ENCODE measurements around the gene ALAD.
"Not testable (repeated sequence)": the region's sequence is repeated elsewhere in the genome, so short reads cannot be mapped to it uniquely, and the experiment has no call there.

ALAD gene

DNA sequence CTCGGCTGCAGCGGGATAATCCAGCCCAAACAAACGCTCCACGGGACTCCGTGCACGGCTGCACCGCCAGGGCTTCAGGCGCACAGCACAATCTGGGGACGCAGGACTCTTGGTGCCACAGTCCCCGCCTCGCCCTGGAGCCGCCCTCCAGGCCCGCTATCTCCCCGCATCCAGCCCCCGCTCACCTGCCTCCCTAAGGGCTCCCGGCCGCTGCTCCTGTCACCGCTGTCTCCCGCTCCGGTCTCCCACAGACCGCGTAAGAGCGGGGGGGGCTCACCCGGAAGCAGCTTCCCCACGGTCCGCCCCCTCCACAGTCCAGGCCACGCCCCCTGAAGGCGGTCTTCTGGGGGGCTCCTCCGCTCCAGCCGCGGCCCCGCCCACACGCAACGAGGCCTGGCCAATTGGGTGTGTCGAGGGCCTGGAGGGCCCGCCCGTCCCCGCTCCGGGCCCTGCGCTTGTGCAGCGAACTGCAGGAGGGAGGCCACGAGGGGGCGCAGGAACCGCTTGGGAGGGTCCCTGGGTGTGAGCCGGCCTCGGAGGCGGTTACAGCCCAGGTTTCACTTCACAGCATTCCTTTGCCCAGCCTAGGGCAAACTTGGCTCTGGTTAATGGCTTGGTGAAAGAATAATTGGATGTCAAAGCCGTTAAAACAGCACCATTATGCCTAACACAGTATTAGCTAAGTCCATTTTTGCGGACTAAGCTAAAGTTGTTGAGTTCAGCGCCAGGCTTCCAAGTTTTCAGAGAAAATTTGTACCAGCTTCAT is at the start of gene ALAD:
TSS of gene ALAD (minus strand) at position 258 of the 766 bp plus-strand sequence. CDS start 7,725 bp downstream, outside the sequence.
- DNase-seq: peak; percentile 100

DNA sequence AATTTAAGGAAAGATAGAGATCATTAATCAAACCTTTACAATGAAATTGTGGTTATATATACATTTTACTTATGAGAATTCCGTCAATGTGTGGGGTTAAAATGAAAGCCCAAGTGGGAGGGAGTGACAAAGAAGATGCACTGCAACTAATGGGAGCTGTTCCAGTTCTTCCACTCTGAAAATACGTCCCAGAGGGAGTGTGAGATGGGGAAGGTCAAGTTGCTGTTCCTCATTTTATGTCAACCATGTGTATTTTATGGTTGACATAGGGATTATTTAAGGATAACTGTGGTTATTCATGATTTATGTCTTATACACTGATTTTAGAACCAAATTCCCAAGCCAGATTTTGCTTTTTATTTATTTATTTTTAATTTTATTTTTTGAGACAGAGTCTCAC is 48.3 kb upstream of the ALAD start:
- DNase-seq: no peak

DNA sequence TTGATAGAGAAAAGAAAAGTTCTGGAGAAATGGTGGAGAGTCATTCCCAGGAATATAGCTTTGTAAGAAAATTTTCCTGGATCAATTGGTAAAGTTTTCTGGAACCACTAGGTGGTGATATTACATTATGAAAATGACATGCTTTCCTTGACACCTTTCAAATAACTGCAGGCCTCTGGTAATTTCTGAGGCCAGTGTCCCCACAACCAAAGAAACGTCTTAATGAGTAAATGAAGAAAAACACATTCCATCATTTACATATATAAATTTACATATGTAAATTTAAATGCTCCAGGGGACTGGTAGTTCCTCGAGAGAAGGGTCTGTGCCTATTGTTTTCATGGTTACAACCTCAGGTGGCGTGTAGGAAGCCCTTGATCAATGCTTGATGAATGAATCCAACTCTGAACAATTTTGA is 45.2 kb upstream of the ALAD start:
- no peak for DNase-seq

DNA sequence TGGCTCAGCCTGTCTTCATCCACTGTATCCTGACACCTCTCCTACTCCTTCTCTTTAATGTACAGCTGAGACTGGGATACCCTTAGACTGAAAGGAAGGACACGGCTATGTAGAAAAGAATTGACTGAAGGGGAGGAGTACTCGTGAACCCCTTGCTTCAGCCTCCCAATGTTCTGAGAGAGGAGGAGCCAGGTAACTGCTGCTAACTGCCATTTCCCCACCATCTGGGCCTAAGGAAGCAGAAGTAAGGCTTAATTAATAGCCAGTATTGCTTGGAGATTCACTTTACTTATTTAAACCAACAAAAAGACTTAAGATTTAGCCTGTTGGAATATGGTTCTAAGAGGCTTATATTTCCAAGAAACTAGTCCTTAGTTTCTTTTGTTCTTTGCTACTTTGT is 43.7 kb upstream of the ALAD start:
- no peak for DNase-seq

DNA sequence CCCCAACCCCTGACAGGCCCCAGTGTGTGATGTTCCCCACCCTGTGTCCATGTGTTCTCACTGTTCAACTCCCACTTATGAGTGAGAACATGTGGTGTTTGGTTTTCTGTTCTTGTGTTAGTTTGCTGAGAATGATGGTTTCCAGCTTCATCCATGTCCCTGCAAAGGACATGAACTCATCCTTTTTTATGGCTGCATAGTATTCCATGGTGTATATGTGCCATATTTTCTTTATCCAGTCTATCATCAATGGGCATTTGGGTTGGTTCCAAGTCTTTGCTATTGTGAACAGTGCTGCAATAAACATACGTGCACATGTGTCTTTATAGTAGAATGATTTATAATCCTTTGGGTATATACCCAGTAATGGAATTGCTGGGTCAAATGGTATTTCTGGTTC is 36.6 kb upstream of the ALAD start:
- DNase-seq: not testable (repeated sequence)

DNA sequence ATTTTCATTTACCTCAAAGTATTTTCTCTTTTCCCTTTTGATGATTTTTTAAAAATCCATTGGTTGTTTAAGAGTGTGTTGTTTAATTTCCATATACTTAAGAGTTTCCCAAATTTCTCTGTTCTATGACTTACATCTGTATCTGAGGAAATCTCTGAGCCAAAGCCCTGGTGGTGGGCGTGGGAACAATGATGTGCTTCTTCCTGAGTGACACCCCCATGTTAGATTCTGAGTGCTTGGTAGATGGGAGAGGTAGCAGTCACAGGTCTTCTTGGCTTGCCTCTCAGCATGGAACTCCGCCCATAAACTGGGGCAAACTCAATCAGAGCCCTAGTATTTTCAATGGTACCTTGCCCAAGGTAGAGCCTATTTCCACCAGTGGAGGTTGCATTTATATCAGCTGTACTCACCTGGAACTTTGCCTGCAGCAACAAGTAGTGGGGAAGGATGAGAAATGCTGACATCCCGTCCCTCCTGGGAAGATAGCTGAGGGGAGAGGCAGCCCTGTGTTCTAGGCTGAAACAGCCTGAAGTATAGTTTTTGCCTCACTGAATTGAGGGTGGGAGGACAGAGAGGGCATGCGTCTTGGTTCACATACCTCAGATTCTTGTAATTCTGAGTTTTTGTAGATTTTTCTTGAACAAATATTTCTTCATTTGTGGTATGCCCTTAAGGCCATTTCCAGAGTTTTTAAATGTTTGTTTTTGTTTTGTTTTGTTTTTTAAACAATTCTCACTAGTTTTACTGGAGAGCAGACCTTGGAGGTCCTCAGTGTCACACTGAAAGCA is 35.8 kb upstream of the ALAD start:
- no peak for DNase-seq

DNA sequence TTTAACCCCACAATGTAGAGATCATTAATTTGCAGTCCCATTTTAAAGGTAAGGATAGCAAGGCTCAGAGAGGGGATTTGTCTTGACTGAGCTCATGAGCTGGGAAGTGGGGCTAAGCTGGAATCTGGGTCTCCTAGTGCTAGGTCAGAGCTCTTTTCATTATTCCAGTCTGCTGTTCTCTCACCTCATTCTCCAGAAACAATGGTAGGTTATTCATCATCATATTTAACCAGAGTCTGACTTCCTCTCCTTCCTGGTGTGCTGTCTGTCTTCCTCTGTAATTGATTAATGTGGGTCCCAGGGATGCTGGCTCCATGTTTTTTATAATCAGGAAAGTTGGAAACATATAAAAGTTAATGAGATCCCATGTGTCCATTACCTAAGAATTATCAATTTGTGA is 30.1 kb upstream of the ALAD start:
- DNase-seq: no peak

DNA sequence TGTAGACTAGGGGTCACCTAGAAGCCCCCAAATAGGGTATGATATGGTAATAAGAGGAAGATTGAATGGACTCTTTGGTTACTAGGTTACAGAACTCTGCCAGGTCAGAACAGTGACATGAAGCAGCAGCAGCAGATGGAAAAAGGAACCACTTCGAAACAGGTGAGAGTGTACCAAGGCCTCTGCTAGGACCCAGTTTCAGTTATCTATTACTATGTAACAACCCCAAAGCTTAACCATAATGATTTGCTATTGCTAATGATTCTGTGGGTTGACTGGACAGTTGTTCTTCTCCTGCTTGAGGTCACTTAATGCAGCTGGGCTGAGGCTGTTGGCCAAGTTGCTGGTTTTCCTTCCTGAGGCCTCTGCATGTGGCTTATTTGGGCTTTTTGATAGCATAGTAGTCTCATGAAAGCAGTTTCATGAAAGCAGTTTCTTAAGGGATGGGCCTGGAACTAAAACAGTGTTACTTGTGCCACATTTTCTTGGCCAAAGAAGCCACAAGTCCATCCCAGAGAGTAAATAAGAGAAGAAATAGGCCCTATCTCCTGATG is 27.1 kb upstream of the ALAD start:
- DNase-seq: no peak

DNA sequence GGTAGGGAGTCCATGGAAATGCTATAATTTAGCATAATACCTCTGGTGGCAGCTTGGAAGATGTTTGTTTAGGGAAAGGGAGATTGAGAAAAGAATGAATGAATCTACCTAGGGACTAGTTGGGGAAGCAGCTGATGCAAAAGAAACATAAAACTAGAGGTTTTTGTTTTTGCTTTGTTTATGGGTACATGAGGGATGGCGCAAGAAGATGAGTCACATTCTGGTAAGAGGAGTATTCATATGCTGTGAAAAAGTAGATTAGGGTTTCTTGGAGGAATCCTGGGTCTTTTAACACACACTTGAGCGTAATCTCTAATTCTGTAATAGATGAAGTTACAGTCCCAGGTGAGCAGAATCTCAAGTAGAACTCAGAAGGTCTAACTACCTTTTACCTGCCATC is 26.5 kb upstream of the ALAD start:
- DNase-seq: no peak

DNA sequence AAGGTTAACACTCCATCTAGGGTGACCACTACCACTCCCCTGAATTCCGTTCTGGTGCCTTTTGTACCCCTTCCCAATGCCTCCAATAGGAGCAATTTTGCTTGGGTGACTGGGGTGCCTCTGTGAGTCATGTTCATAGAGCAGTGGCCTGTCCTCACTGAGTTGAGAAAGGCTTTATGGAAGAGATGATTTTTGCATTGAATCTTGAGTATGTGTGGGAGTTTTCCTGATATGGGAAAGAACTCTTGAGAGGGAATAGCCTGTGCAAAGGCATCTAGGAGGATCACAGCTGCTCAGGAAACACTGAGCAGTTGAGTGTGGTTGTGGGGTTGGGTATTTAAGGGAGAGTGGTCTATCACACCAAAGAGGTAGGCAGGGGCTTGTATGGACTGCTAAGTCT is 25.6 kb upstream of the ALAD start:
- no peak for DNase-seq

DNA sequence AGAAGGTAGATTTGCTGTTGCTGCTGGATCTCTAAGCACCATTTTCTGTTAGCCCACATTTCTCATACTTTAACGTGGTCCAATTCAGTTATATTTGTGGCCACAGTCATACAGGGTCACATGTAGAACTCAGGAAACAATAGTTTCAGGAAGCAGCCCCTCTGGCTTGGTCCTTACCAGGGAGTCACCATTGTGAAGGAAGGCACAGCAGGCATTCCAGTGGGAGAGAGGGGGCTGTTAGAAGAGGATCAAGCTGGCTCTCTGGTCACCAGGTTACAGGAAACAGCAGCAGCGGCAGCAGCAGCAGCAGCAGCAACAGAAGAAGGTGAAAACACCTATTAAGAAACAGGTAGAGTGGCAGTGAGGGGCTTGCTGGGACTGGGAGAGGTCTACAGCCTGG is 24.0 kb upstream of the ALAD start:
- no peak for DNase-seq

DNA sequence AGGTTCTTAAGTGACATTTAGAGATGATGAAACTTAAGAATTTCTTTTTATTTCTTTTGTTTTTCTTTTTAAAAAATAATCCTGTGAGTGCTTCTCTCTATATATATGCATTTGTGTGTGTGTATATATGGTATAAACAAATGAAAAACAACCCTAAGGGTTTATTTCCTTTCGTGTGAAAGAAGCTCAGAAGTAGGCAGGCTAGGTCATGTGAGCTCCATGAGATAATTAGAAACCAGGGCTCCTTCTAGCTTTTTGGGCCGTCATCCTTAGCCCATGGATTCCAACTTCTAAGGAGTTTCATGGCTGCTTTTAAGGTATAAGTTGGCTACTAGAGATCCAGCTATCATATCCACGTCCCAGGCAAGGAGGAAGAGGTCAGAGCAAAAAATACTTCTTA is 20.6 kb upstream of the ALAD start:
- no peak for DNase-seq

DNA sequence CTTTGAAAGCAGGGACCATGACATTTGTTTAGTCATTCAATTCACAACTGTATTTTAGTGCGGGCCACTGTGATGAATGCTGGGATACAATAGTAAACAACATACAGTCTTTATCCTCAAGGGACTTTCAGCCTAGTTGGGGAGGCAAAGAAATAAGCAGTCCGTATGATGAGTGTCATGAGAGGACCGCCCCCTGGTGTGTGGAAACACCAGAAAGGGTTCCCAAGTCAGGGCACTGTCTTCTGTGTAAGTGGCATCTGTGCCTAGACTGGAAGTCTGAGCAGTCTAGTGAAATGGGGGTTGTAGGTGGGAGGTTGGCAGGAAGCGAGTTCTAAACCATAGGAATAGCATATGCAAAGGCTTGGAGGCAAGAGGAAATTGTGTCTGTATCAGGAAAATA is 16.3 kb upstream of the ALAD start:
- no peak for DNase-seq

DNA sequence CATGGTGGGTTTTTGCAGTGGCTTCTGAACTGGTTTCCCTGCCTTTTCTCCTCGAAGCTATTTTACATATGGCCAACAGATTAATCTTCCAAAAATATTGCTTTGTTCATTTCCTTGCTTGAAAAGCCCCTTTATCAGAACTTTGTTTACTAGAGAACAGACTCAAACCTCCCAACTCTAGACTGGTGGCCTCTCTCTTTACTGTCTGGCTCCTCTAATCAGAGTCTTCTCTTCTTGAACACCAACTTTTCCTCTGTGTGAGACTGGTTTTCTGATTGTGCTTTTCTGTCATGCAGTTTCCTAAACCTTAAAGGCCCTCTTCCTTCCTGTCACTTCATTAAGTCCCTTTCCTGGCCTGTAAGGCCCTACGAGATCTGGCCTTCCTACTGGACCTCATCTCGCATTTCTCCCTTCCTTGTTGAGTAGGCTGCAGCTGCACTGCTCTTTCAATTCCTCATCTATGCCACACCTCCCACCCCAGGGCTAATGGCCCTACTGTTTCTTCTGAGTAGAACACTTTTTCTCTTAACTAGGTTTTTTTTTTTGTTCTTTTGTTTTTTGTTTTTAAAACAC is 15.2 kb upstream of the ALAD start:
- no peak for DNase-seq

DNA sequence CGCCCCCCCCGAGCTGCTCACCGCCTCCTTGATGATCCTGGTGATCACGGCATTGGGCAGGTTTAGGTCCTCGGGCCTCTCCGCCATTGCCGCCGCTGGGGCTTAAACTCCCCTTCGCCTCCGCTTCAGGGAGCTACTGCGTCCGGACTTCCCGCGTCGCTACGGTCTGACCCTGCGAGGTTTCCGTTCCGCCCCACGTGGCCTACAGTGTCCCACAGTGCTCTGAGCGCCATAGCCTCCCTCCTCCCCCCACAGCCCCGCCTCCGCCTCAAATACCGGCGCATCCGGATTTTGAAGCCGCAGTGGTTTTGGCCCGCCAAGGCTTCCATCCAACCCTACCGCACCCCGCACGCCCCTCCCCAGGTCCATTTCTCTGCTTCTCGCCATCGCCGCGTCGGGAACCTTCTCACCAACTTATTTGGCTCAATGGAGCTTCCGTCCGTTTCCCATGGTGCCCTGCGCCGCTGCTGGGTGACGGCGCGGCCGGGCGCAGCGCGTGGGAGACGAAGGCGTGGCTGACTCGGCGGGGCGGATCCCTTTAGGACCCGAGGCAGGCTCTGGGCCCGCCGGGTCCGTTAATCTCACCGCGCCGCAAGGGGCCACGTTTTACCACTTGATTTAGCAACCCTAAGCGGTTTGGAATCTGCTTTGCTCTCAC is 9.3 kb upstream of the ALAD start, which contains the start of the genes C9orf43 and POLE3:
TSS of gene C9orf43 (plus strand) at position 541 of the 658 bp plus-strand sequence. CDS start 2,747 bp downstream, outside the sequence.
TSS of gene POLE3 (minus strand) at position 469 of the 658 bp plus-strand sequence. CDS start at position 87, 382 bp downstream.
- DNase-seq: peak; percentile 97

DNA sequence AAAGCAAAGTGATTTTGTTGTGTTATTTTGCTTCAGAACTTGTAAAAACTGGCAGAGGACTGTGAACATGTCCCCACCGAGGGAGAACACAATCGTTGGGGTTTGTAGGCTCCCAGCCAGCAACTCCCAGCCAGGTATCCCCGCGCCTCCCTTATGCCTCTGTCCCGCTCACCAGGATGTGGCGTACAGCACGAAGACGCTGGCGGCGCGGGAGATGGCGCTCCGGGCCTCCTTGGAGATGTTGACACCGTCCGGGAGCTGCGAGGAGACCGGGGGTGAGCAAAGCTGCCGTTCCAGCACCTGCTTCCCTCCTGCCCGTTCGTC is 8.8 kb upstream of the ALAD start:
- DNase-seq: no peak

DNA sequence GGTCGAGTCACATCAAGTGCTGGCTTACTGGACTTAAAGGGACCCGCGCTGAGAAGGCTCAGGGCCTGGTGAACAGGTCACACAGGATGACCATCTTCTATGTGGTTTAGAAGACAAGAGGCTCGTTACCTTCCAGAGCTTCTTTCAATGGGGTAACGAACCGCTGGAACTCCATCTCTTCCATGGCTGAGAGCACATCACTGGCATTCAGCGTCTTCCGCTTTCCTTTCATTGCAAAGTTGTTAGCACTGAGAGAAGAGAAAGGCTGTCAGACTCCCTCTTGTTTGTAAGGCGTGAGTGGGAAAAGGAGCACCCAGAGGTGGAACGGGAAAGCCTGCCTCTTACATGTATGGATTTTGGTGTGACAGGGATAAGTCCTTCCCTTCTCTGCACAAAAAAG is 8.4 kb upstream of the ALAD start:
- DNase-seq: no peak

DNA sequence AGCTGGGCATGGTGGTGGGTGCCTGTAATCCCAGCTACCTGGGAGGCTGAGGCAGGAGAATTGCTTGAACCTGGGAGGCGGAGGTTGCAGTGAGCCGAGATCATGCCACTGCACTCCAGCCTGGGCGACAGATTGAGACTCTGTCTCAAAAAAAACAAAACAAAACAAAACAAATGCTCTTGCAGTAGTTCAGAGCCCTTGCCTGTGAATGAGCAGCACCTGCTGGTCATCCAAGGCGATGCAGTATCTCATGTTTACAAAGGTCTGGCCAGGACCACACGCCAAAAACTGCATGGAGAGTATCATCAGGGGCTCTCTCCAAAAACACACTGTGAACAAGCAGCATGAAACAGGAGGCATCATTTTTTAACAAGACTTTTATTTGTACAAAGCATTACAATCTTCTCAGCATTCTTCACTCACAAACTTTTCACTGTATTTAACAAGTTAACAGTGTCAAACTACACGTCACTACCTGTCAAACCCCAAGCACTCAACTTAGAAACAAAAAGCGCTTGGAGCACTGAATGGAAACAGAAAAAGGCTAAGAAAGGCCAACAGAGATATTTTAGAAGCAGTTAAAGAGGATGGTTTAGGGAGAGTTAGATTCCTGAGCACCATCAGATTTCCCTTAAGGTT is 5.9 kb upstream of the ALAD start:
- peak; percentile 63 for DNase-seq

DNA sequence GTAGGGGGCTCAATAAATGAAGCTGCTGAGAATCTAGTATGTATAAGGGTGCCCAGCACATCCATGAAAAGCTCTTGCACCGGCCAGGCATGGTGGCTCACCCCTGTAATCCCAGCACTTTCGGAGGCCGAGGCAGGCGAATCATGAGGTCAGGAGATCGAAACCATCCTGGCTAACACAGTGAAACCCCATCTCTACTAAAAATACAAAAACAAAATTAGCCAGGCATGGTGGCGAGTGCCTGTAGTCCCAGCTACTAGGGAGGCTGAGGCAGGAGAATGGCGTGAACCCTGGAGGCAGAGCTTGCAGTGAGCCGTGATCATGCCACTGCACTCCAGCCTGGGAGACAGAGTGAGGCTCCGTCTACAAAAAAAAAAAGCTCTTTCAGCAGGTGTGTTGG is 5.3 kb upstream of the ALAD start:
- not testable (repeated sequence) for DNase-seq

DNA sequence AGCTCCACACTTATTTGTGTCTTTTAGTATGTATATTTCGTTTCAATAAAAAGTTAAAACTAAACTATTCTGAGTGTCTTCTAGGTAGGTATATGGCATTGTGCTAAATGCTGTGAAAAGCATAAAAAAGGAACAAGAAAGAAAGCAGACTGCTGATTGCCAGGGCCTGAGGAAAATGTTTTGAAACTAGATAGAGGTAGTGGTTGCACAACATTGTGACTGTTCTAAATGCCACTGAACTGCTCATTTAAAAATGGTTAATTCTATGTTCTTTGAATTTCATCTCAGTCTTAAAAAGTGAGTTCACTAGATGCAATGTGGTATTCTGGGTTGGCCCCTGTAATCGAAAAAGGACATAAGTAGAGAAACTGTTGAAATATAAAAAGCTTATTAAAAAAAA is 2.6 kb upstream of the ALAD start:
- DNase-seq: no peak

DNA sequence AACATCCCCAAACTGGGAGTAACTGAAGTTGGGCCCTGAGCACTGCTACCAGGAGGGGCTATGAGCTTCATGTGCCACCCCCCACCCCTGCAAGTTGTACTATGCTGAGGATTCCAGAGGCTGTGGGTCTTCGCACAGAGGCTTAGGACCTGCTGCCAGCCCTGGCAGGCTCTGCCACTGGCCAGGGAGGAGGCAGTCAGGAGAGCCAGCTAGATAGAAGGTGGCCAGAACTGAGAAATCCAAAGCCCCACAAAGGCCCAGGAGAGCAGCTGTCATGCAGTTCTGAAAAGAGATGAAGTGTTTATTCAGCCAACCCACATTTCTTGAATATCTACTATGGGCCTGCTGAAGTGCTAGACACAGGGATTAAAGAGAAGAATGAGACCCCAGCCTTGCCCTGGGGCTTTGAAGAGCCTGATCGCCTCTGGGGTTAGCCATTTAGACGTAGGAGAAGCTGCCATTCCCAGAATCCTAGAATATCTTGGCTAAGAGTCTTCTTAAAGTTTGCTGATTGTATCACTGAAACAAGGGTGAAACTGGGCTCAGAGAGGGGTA is 1.4 kb downstream of the ALAD start:
- no peak for DNase-seq

DNA sequence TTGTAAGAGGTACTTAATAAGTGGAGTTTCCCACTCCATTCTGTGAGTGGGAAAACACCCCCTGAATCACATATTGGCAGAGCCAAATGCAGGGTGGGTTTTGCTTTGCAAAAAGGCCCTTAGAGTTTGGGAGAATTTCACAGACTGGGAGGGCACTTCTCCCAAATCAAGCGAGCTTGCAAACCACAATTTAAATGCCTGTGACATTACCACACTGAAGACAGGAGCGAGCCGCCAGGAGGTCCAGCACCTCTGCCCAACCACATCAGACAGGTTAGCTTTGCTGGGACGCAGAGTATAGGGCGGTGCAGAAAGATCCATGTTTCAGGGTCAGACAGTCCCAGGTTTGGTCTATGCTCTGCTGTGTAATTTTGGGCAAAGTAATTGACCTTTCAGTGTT is 2.3 kb downstream of the ALAD start:
- DNase-seq: no peak
